A549 (cell line): ENCODE results near the gene C16orf90. TPM values are rescaled to one million over a fixed set of nuclear protein-coding genes. Genes with fewer than 3 reads are reported as not detected.

Experiments used
- ATAC-seq, 2 experiments: fragments of 200-7000 bp in 1 of 2; fragments of >200 bp in 1 of 2; cut with Nextera tagmentation in 1 of 2; cut with Tn5 transposase in 1 of 2; 3 replicates each; pipeline versions ENCODE4 v1.8.0 to v1.9.1; 2018 to 2020; ENCODE audit warnings: mild to moderate bottlenecking in 1 of 2, moderate library complexity in 1 of 2
- CTCF ChIA-PET: fragments of 300-600 bp; sonication (Branson Sonifier 250); formaldehyde crosslinking; extraction: SDS; loops from one replicate; lab custom pipeline; 2021; ENCODE audit warnings: antibody characterized with exemption, inconsistent platforms; lab: Yijun Ruan, JAX
- POLR2A ChIA-PET: fragments of 350-600 bp; formaldehyde crosslinking; extraction: SDS; loops from one replicate; lab custom pipeline; 2021; ENCODE audit warnings: antibody characterized with exemption, inconsistent platforms; lab: Yijun Ruan, JAX
- DNase-seq, 2 experiments: peaks; one replicate each; pipeline versions ENCODE4 v3.0.0 to v3.0.0-alpha.2; 2011 to 2016; ENCODE audit warnings: low read depth in 1 of 2, low spot score in 1 of 2
- FAIRE-seq: peaks from 2 replicates; lab custom pipeline; 2011; peaks lifted over from hg19 to GRCh38; lab: Jason Lieb, UNC
- H3K27ac ChIP-seq, 2 experiments: fragments of >200 bp; sonication (Bioruptor Twin); formaldehyde crosslinking; 3 replicates each; pipeline ENCODE4 v1.5.1; 2016 to 2017
- H3K4me1 ChIP-seq: fragments of >200 bp; sonication (Bioruptor Twin); formaldehyde crosslinking; 3 replicates; pipeline ENCODE4 v1.6.1; 2016
- H3K4me2 ChIP-seq: fragments of >200 bp; sonication (Bioruptor Twin); formaldehyde crosslinking; 3 replicates; pipeline ENCODE4 v1.6.1; 2016
- H3K4me3 ChIP-seq: fragments of >200 bp; sonication (Bioruptor Twin); formaldehyde crosslinking; 3 replicates; pipeline ENCODE4 v1.5.1; 2016
- H3K9me3 ChIP-seq: fragments of >200 bp; sonication (Bioruptor Twin); formaldehyde crosslinking; 3 replicates; pipeline ENCODE4 v1.6.1; 2016
- ATOH8 ChIP-seq: fragments of 250-450 bp; sonication (Bioruptor Pico); IDR thresholded peaks from 2 replicates; pipeline ENCODE4 v1.5.0; 2020; ENCODE audit warnings: low read depth, mild to moderate bottlenecking, moderate library complexity
- CBX2 ChIP-seq: fragments of 200-600 bp; sonication (generic); IDR thresholded peaks from 2 replicates; pipeline ENCODE4 v1.6.1; 2016; ENCODE audit warnings: low read depth, mild to moderate bottlenecking, borderline replicate concordance
- CHD2 ChIP-seq: fragments of 150-350 bp; IDR thresholded peaks from 2 replicates; pipeline ENCODE4 v1.6.1; 2014; ENCODE audit warnings: low read length; ENCODE audit not compliant: partially characterized antibody
- CHD4 ChIP-seq: fragments of 200-600 bp; sonication (generic); IDR thresholded peaks from 2 replicates; pipeline ENCODE4 v1.6.1; 2016; ENCODE audit warnings: antibody characterized with exemption, mild to moderate bottlenecking, borderline replicate concordance
- CTCF ChIP-seq: fragments of >200 bp; sonication (Bioruptor Twin); formaldehyde crosslinking; IDR thresholded peaks from 3 replicates; pipeline ENCODE4 v1.5.1; 2016
- EHMT2 ChIP-seq: fragments of 200-600 bp; sonication (generic); IDR thresholded peaks from 2 replicates; pipeline ENCODE4 v1.6.1; 2016; ENCODE audit warnings: antibody characterized with exemption, low read depth, mild to moderate bottlenecking, moderate library complexity
- FOSL2 ChIP-seq, 2 experiments: fragments of 450-650 bp in 1 of 2; fragments of >200 bp in 1 of 2; sonication (Bioruptor Twin) in 1 of 2; formaldehyde crosslinking; IDR thresholded peaks; 2 replicates each; pipeline versions ENCODE4 v1.5.0 to v1.6.1; 2016 to 2020; ENCODE audit warnings: mild to moderate bottlenecking in 1 of 2, moderate library complexity in 1 of 2
- HEYL ChIP-seq: fragments of 250-450 bp; sonication (Bioruptor Pico); IDR thresholded peaks from 2 replicates; pipeline ENCODE4 v1.8.0; 2021; ENCODE audit warnings: mild to moderate bottlenecking, moderate library complexity
- HMGXB4 ChIP-seq: fragments of 250-450 bp; sonication (Bioruptor Pico); IDR thresholded peaks from 2 replicates; pipeline ENCODE4 v1.5.0; 2021; ENCODE audit warnings: mild to moderate bottlenecking, moderate library complexity, borderline replicate concordance
- HOXB13 ChIP-seq: fragments of 250-450 bp; sonication (Bioruptor Pico); IDR thresholded peaks from 2 replicates; pipeline ENCODE4 v1.5.0; 2020; ENCODE audit warnings: low read depth, mild to moderate bottlenecking, moderate library complexity
- HOXB5 ChIP-seq: fragments of 250-450 bp; sonication (Bioruptor Pico); IDR thresholded peaks from 2 replicates; pipeline ENCODE4 v1.5.0; 2020; ENCODE audit warnings: mild to moderate bottlenecking, moderate library complexity
- JUN ChIP-seq, 2 experiments: fragments of >200 bp; sonication (Bioruptor Twin); formaldehyde crosslinking; IDR thresholded peaks; 2 replicates in 1 of 2; 3 replicates in 1 of 2; pipeline ENCODE4 v1.6.1; 2016 to 2017
- KDM5A ChIP-seq: fragments of 200-600 bp; sonication (generic); IDR thresholded peaks from 2 replicates; pipeline ENCODE4 v1.6.1; 2016; ENCODE audit warnings: antibody characterized with exemption, mild to moderate bottlenecking
- MAFK ChIP-seq: fragments of 450-650 bp; IDR thresholded peaks from 2 replicates; pipeline ENCODE4 v1.6.1; 2014; ENCODE audit not compliant: partially characterized antibody
- MAZ ChIP-seq: fragments of 150-350 bp; IDR thresholded peaks from 2 replicates; pipeline ENCODE4 v1.6.1; 2014; ENCODE audit warnings: antibody characterized with exemption, low read depth, low read length, borderline replicate concordance
- PHF8 ChIP-seq: fragments of 200-600 bp; sonication (generic); IDR thresholded peaks from 2 replicates; pipeline ENCODE4 v1.6.1; 2016; ENCODE audit warnings: low read depth, mild to moderate bottlenecking, antibody characterized with exemption, moderate library complexity, borderline replicate concordance
- USF2 ChIP-seq: fragments of 450-650 bp; IDR thresholded peaks from 2 replicates; pipeline ENCODE4 v1.6.1; 2014; ENCODE audit warnings: antibody characterized with exemption
- ZNF302 ChIP-seq: fragments of 250-450 bp; sonication (Bioruptor Pico); IDR thresholded peaks from 2 replicates; pipeline ENCODE4 v1.9.0; 2021; ENCODE audit warnings: inconsistent platforms, mild to moderate bottlenecking, moderate library complexity
- WGBS: methylation state at CpG from one replicate; pipeline ENCODE4 v1.1.6; 2017; ENCODE audit errors: missing lambda C conversion rate; 5-methylcytosine and 5-hydroxymethylcytosine counted together
- polyA plus RNA-seq, 4 experiments: library from polyadenylated mRNA; depleted of rRNA in 3 of 4; stranded (reverse); fragments of >200 nt; fragmentation: RNase III in 1 of 4; extraction: RNeasy Plus Mini Kit Qiagen cat#74134 plus additional on column Dnase treatment in 1 of 4; gene quantifications; 2 replicates in 3 of 4; 3 replicates in 1 of 4; pipeline ENCODE4 v1.2.3, GENCODE V29; 2011 to 2017

The C16orf90 gene
- polyA plus RNA-seq, 2 of the 4 experiments (the other 2 are of a cell fraction): not detected

GRCh38 chr16:3459401-3460090 is 35.7 kb downstream of the C16orf90 start:
- H3K27ac ChIP-seq: peak overlapping the region; percentile 99
- peak overlapping the region; percentile 99 for H3K4me2 ChIP-seq
- H3K4me1 ChIP-seq: peaks cover 33% of the 10 kb centered on the region
- peak overlapping the region; percentile 100 for H3K4me3 ChIP-seq
- no peak for TF ChIP-seq HMGXB4 (CRISPR knock-in tag)
- no peaks in the 10 kb centered on the region for H3K9me3 ChIP-seq
- no peak for DNase-seq
- WGBS: 70% methylated on average over 9 of the region's 9 CpGs
- ChIA-PET CTCF (interaction anchor here (0.7 kb wide), 1 partner anchor 11 kb away, joined by 3 read pairs; no protein-coding TSS in a partner anchor), POLR2A (no interaction called here)
- no peak for ATAC-seq
- FAIRE-seq: no peak

- Histone ChIP-seq H3K4me3 (peak overlapping the region; percentile 100), H3K4me1 (peaks cover 33% of the 10 kb centered on the region), H3K4me2 (peak overlapping the region; percentile 99), H3K9me3 (no peaks in the 10 kb centered on the region), H3K27ac (peak overlapping the region; percentile 99)
- DNase-seq: peak; percentile 56 to 81
- TF ChIP-seq ATOH8 (CRISPR knock-in tag) (no peak), USF2 (peak; percentile 68), CBX2 (no peak)
- ChIA-PET POLR2A (no interaction called here), CTCF (no interaction called here)
- WGBS: 4% methylated on average over 10 of the region's 10 CpGs
- FAIRE-seq: no peak
- peak in 1 of 2 experiments; percentile 56; a peak in 3 of 6 replicates for ATAC-seq
These were observed 36.4 kb downstream of the C16orf90 start for GRCh38 chr16:3458852-3459361.

GRCh38 chr16:3458278-3458851 is 36.9 kb downstream of the C16orf90 start:
- peak in 1 of 2 experiments; percentile 22 for DNase-seq
- ChIA-PET POLR2A (interaction anchor here (1.2 to 1.3 kb wide), 2 partner anchors 42 to 175 kb away, joined by 3 to 11 read pairs; partner anchors contain the start of genes CLUAP1 and ZNF263), CTCF (no interaction called here)
- TF ChIP-seq ZNF302 (CRISPR knock-in tag) (no peak), PHF8 (0 out of 2 replicates have a peak, but pooled peaks have one; percentile 28), MAFK (peak; percentile 97)
- Histone ChIP-seq H3K9me3 (no peaks in the 10 kb centered on the region), H3K27ac (peak overlapping the region; percentile 99), H3K4me2 (peak overlapping the region; percentile 99), H3K4me3 (peak overlapping the region; percentile 100), H3K4me1 (peaks cover 33% of the 10 kb centered on the region)
- under 1% methylated on average over 23 of the region's 47 CpGs for WGBS
- peak; percentile 7 to 30; a peak in 5 of 6 replicates for ATAC-seq
- FAIRE-seq: no peak

- DNase-seq: peak; percentile 92 to 98
- ATAC-seq: peak; percentile 90 to 95
- 39% methylated on average over 3 of the region's 83 CpGs for WGBS
- peak overlapping the region; percentile 99 for H3K27ac ChIP-seq
- peak overlapping the region; percentile 99 for H3K4me2 ChIP-seq
- POLR2A ChIA-PET: interaction anchor here (0.6 to 1.3 kb wide), 14 partner anchors 9 to 275 kb away, joined by 3 to 16 read pairs (median 4); partner anchors contain the start of genes CLUAP1, NAA60, ZNF174 and ZNF263
- peaks cover 33% of the 10 kb centered on the region for H3K4me1 ChIP-seq
- peak overlapping the region; percentile 100 for H3K4me3 ChIP-seq
- no peaks in the 10 kb centered on the region for H3K9me3 ChIP-seq
- CTCF ChIA-PET: interaction anchor here (0.6 to 1.2 kb wide), 6 partner anchors 10 to 223 kb away, joined by 3 to 5 read pairs (median 4); partner anchors contain the start of genes CLUAP1, NAA60, ZNF200 and ZNF597
- no peak for FAIRE-seq
- TF ChIP-seq HOXB5 (CRISPR knock-in tag) (peak; percentile 57; the same call in 1 of the 2 replicates), CHD2 (peak; percentile 88), EHMT2 (no peak), MAZ (no peak), CHD4 (no peak), HOXB13 (no peak), FOSL2 (IDR thresholded peaks at IDR 0.05) (no peak), FOSL2 (CRISPR knock-in tag; IDR thresholded peaks at IDR 0.05) (0 out of 2 replicates have a peak, but pooled peaks have one; percentile 10), KDM5A (0 out of 2 replicates have a peak, but pooled peaks have one; percentile 25), CTCF (peak; percentile 45), HEYL (CRISPR knock-in tag) (no peak), PHF8 (peak; percentile 98), JUN (IDR thresholded peaks at IDR 0.05) (peak; percentile 80 to 97; a peak in 4 of 5 replicates)
These were observed 37.6 kb downstream of the C16orf90 start for GRCh38 chr16:3457434-3458252.
